Measurements from ENCODE around the gene GPATCH8. TPM values are rescaled to one million over a fixed set of nuclear protein-coding genes. Genes with fewer than 3 reads are reported as not detected.

GPATCH8 gene
- total RNA-seq, 3 donors from 2014 or later (not counting 1 experiment from before 2014, with no cell fraction given), result 104 to 111 (median 109) TPM

DNA sequence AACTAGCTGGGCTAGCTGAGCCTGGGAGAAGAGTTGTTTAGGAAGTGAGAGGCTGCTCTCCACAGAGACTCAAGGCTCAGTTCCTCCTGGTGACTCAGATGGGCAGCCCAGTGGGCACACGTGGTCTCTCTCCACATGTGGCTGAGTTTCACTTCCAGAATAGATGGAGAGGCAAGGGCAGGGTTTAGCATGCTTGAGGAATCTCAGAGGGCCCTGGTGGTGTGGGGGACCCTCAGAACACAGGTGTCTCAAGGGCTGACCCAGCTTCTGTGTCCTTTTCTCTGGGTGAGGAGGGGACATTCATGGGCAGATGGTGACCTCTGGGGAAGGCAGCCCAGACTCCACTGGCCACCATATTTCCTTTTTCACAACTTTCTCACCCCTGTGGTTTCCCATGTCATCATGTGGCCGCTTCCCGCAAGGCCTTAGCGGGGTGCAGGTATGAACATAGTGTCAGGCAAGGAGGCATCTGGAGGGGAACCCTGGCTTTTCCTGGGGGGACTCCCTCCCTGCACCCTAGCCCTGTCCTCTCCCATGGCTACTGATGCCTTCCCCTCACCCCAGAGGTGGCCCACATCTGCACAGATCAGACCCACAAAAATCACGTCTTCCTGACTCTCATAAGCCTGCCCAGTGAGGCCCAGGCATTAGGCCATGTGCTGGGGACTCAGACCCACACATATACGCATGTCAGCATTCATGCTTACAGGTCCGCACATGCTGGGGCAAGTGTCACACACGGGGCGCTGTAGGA is 154.8 kb downstream of the GPATCH8 start:
- H3K27ac Mint-ChIP-seq, result peak overlapping the region in 1 of 2 donors; percentile 36
- TF ChIP-seq, protein P1, sequence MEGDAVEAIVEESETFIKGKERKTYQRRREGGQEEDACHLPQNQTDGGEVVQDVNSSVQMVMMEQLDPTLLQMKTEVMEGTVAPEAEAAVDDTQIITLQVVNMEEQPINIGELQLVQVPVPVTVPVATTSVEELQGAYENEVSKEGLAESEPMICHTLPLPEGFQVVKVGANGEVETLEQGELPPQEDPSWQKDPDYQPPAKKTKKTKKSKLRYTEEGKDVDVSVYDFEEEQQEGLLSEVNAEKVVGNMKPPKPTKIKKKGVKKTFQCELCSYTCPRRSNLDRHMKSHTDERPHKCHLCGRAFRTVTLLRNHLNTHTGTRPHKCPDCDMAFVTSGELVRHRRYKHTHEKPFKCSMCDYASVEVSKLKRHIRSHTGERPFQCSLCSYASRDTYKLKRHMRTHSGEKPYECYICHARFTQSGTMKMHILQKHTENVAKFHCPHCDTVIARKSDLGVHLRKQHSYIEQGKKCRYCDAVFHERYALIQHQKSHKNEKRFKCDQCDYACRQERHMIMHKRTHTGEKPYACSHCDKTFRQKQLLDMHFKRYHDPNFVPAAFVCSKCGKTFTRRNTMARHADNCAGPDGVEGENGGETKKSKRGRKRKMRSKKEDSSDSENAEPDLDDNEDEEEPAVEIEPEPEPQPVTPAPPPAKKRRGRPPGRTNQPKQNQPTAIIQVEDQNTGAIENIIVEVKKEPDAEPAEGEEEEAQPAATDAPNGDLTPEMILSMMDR (IDR thresholded peaks at IDR 0.05), result no peak
- WGBS (ENCODE audit: insufficient coverage), result 43% methylated on average over 9 of the region's 9 CpGs
- no peaks in the 10 kb centered on the region for H3K9me3 Mint-ChIP-seq
- peak overlapping the region; percentile 15 for H3K4me3 Mint-ChIP-seq
- DNase-seq (peak in 1 of 2 donors; percentile 28), ATAC-seq (no peak)
- no peaks in the 10 kb centered on the region for H3K27me3 ChIP-seq (ENCODE audit: control insufficient read depth, insufficient read depth, low read length)
- peaks cover 16 to 29% of the 10 kb centered on the region in 2 donors for H3K4me1 Mint-ChIP-seq
- H3K36me3 Mint-ChIP-seq, result no peaks in the 10 kb centered on the region
- peaks cover 7% of the 10 kb centered on the region for H3K36me3 ChIP-seq (ENCODE audit: control insufficient read depth, insufficient read depth, low read length)
- no peak overlapping the region for H3K4me3 ChIP-seq (ENCODE audit: low read length)
- intact Hi-C loops (cut with micrococcal nuclease), result loop anchor here (5.0 kb wide), 1 partner anchor 136 kb away; no protein-coding TSS in a partner anchor
- H3K27ac ChIP-seq (ENCODE audit: low read length), result peak overlapping the region; percentile 24
- no peaks in the 10 kb centered on the region for H3K9me3 ChIP-seq (ENCODE audit: control insufficient read depth, insufficient read depth, low read length)
- H3K27me3 Mint-ChIP-seq (ENCODE audit: low read depth in 2 of 2), result peaks cover 7 to 8% of the 10 kb centered on the region in 2 donors
- peaks cover 65% of the 10 kb centered on the region for H3K4me1 ChIP-seq (ENCODE audit: control insufficient read depth, insufficient read depth, low read length)

Other genes with a start within 250 kb of the GPATCH8 start
- not detected for gene SLC4A1, start 235.3 kb downstream of the GPATCH8 start, total RNA-seq
- under 1 TPM in 2 of 3 donors, not detected in 1; 0.31 to 0.48 TPM for gene RUNDC3A, start 194.8 kb downstream of the GPATCH8 start, total RNA-seq
- 100 to 1,000 TPM in 1 of 3 donors, 10 to 100 TPM in 2; 82.4 to 105 (median 97.9) TPM for gene SLC25A39, start 178.6 kb downstream of the GPATCH8 start, total RNA-seq
- gene GRN, start 158.1 kb downstream of the GPATCH8 start, total RNA-seq, result 10 to 100 TPM; 42.4 to 69.8 (median 55.6) TPM
- gene FAM171A2, start 139.6 kb downstream of the GPATCH8 start, total RNA-seq, result under 1 TPM; 0.20 to 0.43 (median 0.24) TPM
- 10 to 100 TPM in 2 of 3 donors, 1 to 10 TPM in 1; 8.8 to 32.9 (median 32.6) TPM for gene ITGA2B, start 113.8 kb downstream of the GPATCH8 start, total RNA-seq
- under 1 TPM; 0.27 to 0.55 (median 0.33) TPM for gene FZD2, start 54.1 kb upstream of the GPATCH8 start, total RNA-seq
- not detected for gene MEIOC, start 153.1 kb upstream of the GPATCH8 start, total RNA-seq
- gene CCDC43, start 186.4 kb upstream of the GPATCH8 start, total RNA-seq, result 10 to 100 TPM; 20.2 to 26.9 (median 23.7) TPM
- gene DBF4B, start 205.3 kb upstream of the GPATCH8 start, total RNA-seq, result 1 to 10 TPM; 3.0 to 4.1 (median 4.1) TPM

Measured in natural killer cell (primary cell).